K562 (cell line): ENCODE data around the gene SYNE2. TPM values are rescaled to one million over a fixed set of nuclear protein-coding genes. Genes with fewer than 3 reads are reported as not detected.

Source experiments
- ATAC-seq: fragments of 200-7000 bp; cut with Tn5 transposase; 3 replicates; pipeline ENCODE4 v1.9.1; 2020; ENCODE audit warnings: moderate library complexity
- BruUV-seq: library from RNA; stranded (reverse); fragments of 400-500 nt; replicated peaks from 2 replicates; lab custom pipeline; 2021; lab: Mats Ljungman, UMichigan
- CTCF ChIA-PET: fragments of 300-600 bp; formaldehyde crosslinking; extraction: SDS; loops from one replicate; lab custom pipeline; 2021; ENCODE audit warnings: low intra/inter-chr PET ratio; lab: Yijun Ruan, JAX
- POLR2A ChIA-PET: fragments of 300-600, 350-650 bp; sonication (Branson Sonifier 250); formaldehyde crosslinking; extraction: SDS; loops from one replicate; lab custom pipeline; 2021; ENCODE audit warnings: antibody characterized with exemption, inconsistent platforms; lab: Yijun Ruan, JAX
- DNase-seq, 4 experiments: peaks; one replicate each; pipeline versions ENCODE4 v3.0.0 to v3.0.0-alpha.2; 2011 to 2018; ENCODE audit warnings: low spot score in 3 of 4, mixed read lengths in 3 of 4; ENCODE audit errors: extremely low read depth in 1 of 4
- FAIRE-seq: peaks from 2 replicates; lab custom pipeline; 2011; peaks lifted over from hg19 to GRCh38; lab: Jason Lieb, UNC
- H2AFZ ChIP-seq: 2 replicates; pipeline ENCODE4 v1.6.0; 2011; ENCODE audit warnings: low read depth, low read length, control low read depth, inconsistent platforms
- H3K27ac ChIP-seq: fragments of 200-600 bp; 3 replicates; pipeline ENCODE4 v1.8.0; 2011; ENCODE audit warnings: low read depth, mild to moderate bottlenecking, control low read depth, inconsistent platforms, low read length, moderate library complexity, mixed read lengths; ENCODE audit errors: extremely low read depth
- H3K27me3 ChIP-seq, 2 experiments: fragments of 300-600 bp in 1 of 2; 2 replicates in 1 of 2; 3 replicates in 1 of 2; pipeline versions ENCODE4 v1.6.0 to v1.8.0; 2011; ENCODE audit warnings: inconsistent platforms in 2 of 2, low read length in 2 of 2, mild to moderate bottlenecking in 1 of 2, mixed read lengths in 1 of 2, moderate library complexity in 1 of 2; ENCODE audit not compliant: control insufficient read depth in 2 of 2, insufficient read depth in 2 of 2
- H3K36me3 ChIP-seq: fragments of 300-600 bp; 3 replicates; pipeline ENCODE4 v1.8.0; 2011; ENCODE audit warnings: mild to moderate bottlenecking, low read length, inconsistent platforms; ENCODE audit not compliant: control insufficient read depth, insufficient read depth
- H3K4me1 ChIP-seq, 2 experiments: fragments of 200-600 bp in 1 of 2; replicated peaks in 1 of 2; 2 replicates in 1 of 2; 3 replicates in 1 of 2; pipeline versions ENCODE4 v1.5.1 to v1.8.0; 2011; ENCODE audit warnings: inconsistent platforms in 2 of 2, low read length in 2 of 2, mild to moderate bottlenecking in 1 of 2, mixed read lengths in 1 of 2, moderate library complexity in 1 of 2; ENCODE audit not compliant: control insufficient read depth in 2 of 2, insufficient read depth in 2 of 2
- H3K4me2 ChIP-seq: 2 replicates; pipeline ENCODE4 v1.6.1; 2011; ENCODE audit warnings: low read length, control low read depth, inconsistent platforms, mixed read lengths; ENCODE audit not compliant: insufficient read depth
- H3K4me3 ChIP-seq: fragments of 200-600 bp; sonication (generic), shearing (Covaris generic); 2 replicates; pipeline ENCODE4 v1.5.1; 2016; ENCODE audit warnings: control low read depth, inconsistent platforms
- H3K79me2 ChIP-seq: fragments of 200-600 bp; 3 replicates; pipeline ENCODE4 v1.8.0; 2011; ENCODE audit warnings: low read length, inconsistent platforms; ENCODE audit not compliant: control insufficient read depth, insufficient read depth
- H3K9ac ChIP-seq, 2 experiments: 2 replicates each; pipeline versions ENCODE4 v1.6.0 to v1.6.1; 2011; ENCODE audit warnings: low read depth in 2 of 2, low read length in 2 of 2, control low read depth in 1 of 2, inconsistent platforms in 1 of 2, mild to moderate bottlenecking in 1 of 2, mixed read lengths in 1 of 2; ENCODE audit not compliant: insufficient read depth in 1 of 2
- H3K9me1 ChIP-seq: one replicate; pipeline ENCODE4 v1.6.0; 2011; ENCODE audit warnings: inconsistent platforms, mild to moderate bottlenecking, low read length, moderate library complexity; ENCODE audit not compliant: control insufficient read depth, insufficient read depth
- H3K9me3 ChIP-seq: replicated peaks from 2 replicates; pipeline ENCODE4 v1.5.1; 2011; ENCODE audit warnings: low read depth, low read length, inconsistent platforms; ENCODE audit not compliant: control insufficient read depth, insufficient read depth
- H4K20me1 ChIP-seq: replicated peaks from 2 replicates; pipeline ENCODE4 v1.6.1; 2011; ENCODE audit warnings: low read length, inconsistent platforms, mixed read lengths; ENCODE audit not compliant: control insufficient read depth, insufficient read depth
- CEBPB ChIP-seq: fragments of 450-650 bp; IDR thresholded peaks from 2 replicates; pipeline ENCODE4 v1.6.1; 2016; ENCODE audit warnings: missing genetic modification characterization, missing compliant biosample characterization
- CXXC5 ChIP-seq: fragments of 250-450 bp; sonication (Bioruptor Pico); IDR thresholded peaks from 2 replicates; pipeline ENCODE4 v1.8.0; 2022; ENCODE audit warnings: inconsistent platforms, mild to moderate bottlenecking, moderate library complexity
- EP400 ChIP-seq: fragments of 450-650 bp; IDR thresholded peaks from 2 replicates; pipeline ENCODE4 v1.6.1; 2017; ENCODE audit warnings: antibody characterized with exemption, mild to moderate bottlenecking, moderate library complexity
- JUND ChIP-seq, 2 experiments: IDR thresholded peaks; 2 replicates in 1 of 2; 3 replicates in 1 of 2; pipeline ENCODE4 v1.6.1; 2011; ENCODE audit warnings: borderline replicate concordance in 2 of 2, low read depth in 2 of 2, low read length in 2 of 2, improper control_type of control experiment in 1 of 2, missing biosample characterization in 1 of 2, missing genetic modification characterization in 1 of 2, missing genetic modification reagents in 1 of 2
- KAT2B ChIP-seq: IDR thresholded peaks from one replicate; pipeline ENCODE4 v1.6.1; 2012; ENCODE audit warnings: low read depth, mild to moderate bottlenecking, control low read depth, inconsistent platforms, low read length, moderate library complexity
- MAX ChIP-seq: sonication (generic); formaldehyde crosslinking; IDR thresholded peaks from 2 replicates; pipeline ENCODE4 v1.9.0; 2022; ENCODE audit warnings: mild to moderate bottlenecking, missing genetic modification reagents
- PRMT5 ChIP-seq: sonication (generic); formaldehyde crosslinking; IDR thresholded peaks from 2 replicates; pipeline ENCODE4 v1.5.0; 2020; ENCODE audit warnings: missing genetic modification reagents
- RBM17 ChIP-seq: fragments of 200-400 bp; formaldehyde crosslinking; IDR thresholded peaks from 2 replicates; pipeline ENCODE4 v1.6.1; 2017; ENCODE audit warnings: low read depth, mild to moderate bottlenecking, low read length, borderline replicate concordance
- TBP ChIP-seq: optimal IDR thresholded peaks from 2 replicates; pipeline ENCODE3; 2011; ENCODE audit warnings: low read depth, low read length, improper control_type of control experiment
- TOE1 ChIP-seq, 2 experiments: fragments of 450-650 bp in 1 of 2; sonication (generic) in 1 of 2; formaldehyde crosslinking in 1 of 2; IDR thresholded peaks; 2 replicates each; pipeline versions ENCODE4 v1.7.1 to v1.8.0; 2016 to 2022; ENCODE audit warnings: borderline replicate concordance in 2 of 2, mild to moderate bottlenecking in 2 of 2, antibody characterized with exemption in 1 of 2, inconsistent platforms in 1 of 2, low read depth in 1 of 2, missing genetic modification reagents in 1 of 2, moderate library complexity in 1 of 2
- ZNF277 ChIP-seq: fragments of 250-450 bp; sonication (Bioruptor Pico); IDR thresholded peaks from 2 replicates; pipeline ENCODE4 v1.8.0; 2022; ENCODE audit warnings: inconsistent platforms, mild to moderate bottlenecking, moderate library complexity, borderline replicate concordance
- WGBS: fragments of 100-300 bp; shearing (Covaris generic); methylation state at CpG from one replicate; pipeline ENCODE4 v1.1.6; 2016; ENCODE audit warnings: low coverage, mixed read lengths; ENCODE audit not compliant: insufficient coverage; ENCODE audit errors: missing lambda C conversion rate; 5-methylcytosine and 5-hydroxymethylcytosine counted together
- in situ Hi-C: fragments of 300-500 bp; cut with MboI; formaldehyde crosslinking; loops from 4 replicates; pipeline ENCODE4 v1.15.0; 2018; ENCODE audit warnings: inconsistent platforms, mixed read lengths
- intact Hi-C: fragments of 100-400 bp; cut with micrococcal nuclease; formaldehyde crosslinking; loops from 2 replicates; pipeline ENCODE4 v1.14.2; 2022
- polyA plus RNA-seq, 8 experiments: library from polyadenylated mRNA; depleted of rRNA in 4 of 8; stranded (reverse) in 5 of 8; unstranded in 3 of 8; fragments of >200 nt; fragmentation: Nextera tagmentation in 2 of 8; fragmentation: Illumina TruSeq in 1 of 8; extraction: Ambion mirVana in 2 of 8; extraction: Trizol in 1 of 8; gene quantifications; 2 replicates each; pipeline versions ENCODE4 v1.2.1 to v1.2.3, GENCODE V29; 2011 to 2014; ENCODE audit warnings: inconsistent platforms in 1 of 8, missing spikeins in 1 of 8
- total RNA-seq, 7 experiments: library from RNA; depleted of rRNA in 6 of 7; stranded (reverse); fragments of >200 nt in 6 of 7; fragmentation: Illumina TruSeq in 2 of 7; extraction: Trizol in 2 of 7; gene quantifications; 2 replicates each; pipeline versions ENCODE4 v1.2.1 to v1.2.3, GENCODE V29; 2011 to 2021; ENCODE audit warnings: low replicate concordance in 1 of 7
- TF ChIP-seq, protein P1 (sequence below): sonication (generic); formaldehyde crosslinking; IDR thresholded peaks from 2 replicates; pipeline ENCODE4 v1.8.0; 2023; ENCODE audit warnings: missing genetic modification reagents, mild to moderate bottlenecking, borderline replicate concordance

SYNE2 gene
- total and polyA plus RNA-seq, 9 of the 15 experiments (the other 6 are each of a cell fraction or from before 2014, with no cell fraction given) = 0.06 to 0.53 (median 0.11) TPM

DNA sequence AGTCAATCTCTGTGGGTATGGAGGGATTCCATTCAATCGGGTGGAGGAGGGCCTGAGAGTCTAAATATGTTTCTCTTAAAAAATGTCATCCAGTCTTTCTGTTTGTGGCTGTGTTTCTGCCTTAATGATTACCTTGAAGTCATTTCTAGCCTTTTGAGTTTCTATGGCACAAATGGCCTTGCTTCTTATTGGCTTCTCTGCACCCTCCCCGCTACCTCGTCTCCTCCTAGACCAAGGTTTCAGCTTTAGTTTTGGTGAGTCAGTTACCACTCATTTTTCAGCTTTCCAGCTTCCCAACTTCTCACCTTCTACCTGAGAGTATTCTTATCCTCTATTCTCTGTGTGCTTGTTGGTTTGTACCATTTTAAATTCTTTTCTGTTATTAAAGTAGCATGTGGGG is 159.2 kb downstream of the SYNE2 start (continued):
- no peak for TF ChIP-seq TBP

DNA sequence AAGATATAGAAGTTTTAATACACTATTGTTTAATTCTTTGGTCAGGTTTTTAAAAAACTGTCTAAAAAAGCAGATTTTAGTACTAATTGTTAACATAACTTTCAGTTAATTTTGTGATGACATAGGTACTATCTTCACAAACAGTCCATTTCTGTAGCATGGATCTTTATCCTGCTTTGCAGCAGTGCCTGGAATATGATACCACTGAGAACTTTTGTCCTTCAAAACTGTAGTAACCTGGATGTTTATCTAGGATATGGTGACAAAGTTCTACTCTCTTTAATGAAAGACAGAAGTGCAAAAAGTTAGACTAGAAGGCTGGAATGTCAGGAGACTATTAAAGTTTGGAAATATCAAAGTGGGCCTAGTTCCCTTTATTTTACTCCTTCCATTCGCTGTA is 159.9 kb downstream of the SYNE2 start:
- H3K4me1 ChIP-seq = no peaks in the 10 kb centered on the region
- ChIA-PET CTCF (interaction anchor here (0.7 kb wide), 1 partner anchor 282 kb away, joined by 3 read pairs; no protein-coding TSS in a partner anchor), POLR2A (interaction anchor here (0.6 to 0.8 kb wide), 2 partner anchors 39 to 80 kb away, joined by 3 to 4 read pairs; no protein-coding TSS in a partner anchor)
- in situ Hi-C loops = loop anchor here (25.0 kb wide), 1 partner anchor 300 kb away; no protein-coding TSS in a partner anchor
- H3K9me3 ChIP-seq = no peaks in the 10 kb centered on the region
- WGBS = 19% methylated on average over 1 of the region's 1 CpG
- ATAC-seq (no peak), FAIRE-seq (no peak), DNase-seq (no peak)
- no peak overlapping the region for H3K27ac ChIP-seq
- H3K9me1 ChIP-seq = no peaks in the 10 kb centered on the region
- no peak overlapping the region for H3K4me3 ChIP-seq
- H4K20me1 ChIP-seq = no peaks in the 10 kb centered on the region
- no peaks in the 10 kb centered on the region for H3K27me3 ChIP-seq
- H2AFZ ChIP-seq = no peak overlapping the region
- no peak overlapping the region for H3K4me2 ChIP-seq
- H3K79me2 ChIP-seq = no peaks in the 10 kb centered on the region
- H3K36me3 ChIP-seq = no peaks in the 10 kb centered on the region
- no TSS peak for BruUV-seq
- H3K9ac ChIP-seq = no peak overlapping the region
- intact Hi-C loops = no loop called here
- TF ChIP-seq KAT2B = no peak
- TF ChIP-seq JUND (IDR thresholded peaks at IDR 0.05; ENCODE audit: borderline replicate concordance, low read depth, low read length) = no peak
- TF ChIP-seq JUND (tag; IDR thresholded peaks at IDR 0.05; ENCODE audit: borderline replicate concordance, low read depth, low read length) = no peak
- no peak for TF ChIP-seq CEBPB (tag)
- no peak for TF ChIP-seq MAX (CRISPR knock-in tag)
- no peak for TF ChIP-seq CXXC5
- TF ChIP-seq, protein P1, sequence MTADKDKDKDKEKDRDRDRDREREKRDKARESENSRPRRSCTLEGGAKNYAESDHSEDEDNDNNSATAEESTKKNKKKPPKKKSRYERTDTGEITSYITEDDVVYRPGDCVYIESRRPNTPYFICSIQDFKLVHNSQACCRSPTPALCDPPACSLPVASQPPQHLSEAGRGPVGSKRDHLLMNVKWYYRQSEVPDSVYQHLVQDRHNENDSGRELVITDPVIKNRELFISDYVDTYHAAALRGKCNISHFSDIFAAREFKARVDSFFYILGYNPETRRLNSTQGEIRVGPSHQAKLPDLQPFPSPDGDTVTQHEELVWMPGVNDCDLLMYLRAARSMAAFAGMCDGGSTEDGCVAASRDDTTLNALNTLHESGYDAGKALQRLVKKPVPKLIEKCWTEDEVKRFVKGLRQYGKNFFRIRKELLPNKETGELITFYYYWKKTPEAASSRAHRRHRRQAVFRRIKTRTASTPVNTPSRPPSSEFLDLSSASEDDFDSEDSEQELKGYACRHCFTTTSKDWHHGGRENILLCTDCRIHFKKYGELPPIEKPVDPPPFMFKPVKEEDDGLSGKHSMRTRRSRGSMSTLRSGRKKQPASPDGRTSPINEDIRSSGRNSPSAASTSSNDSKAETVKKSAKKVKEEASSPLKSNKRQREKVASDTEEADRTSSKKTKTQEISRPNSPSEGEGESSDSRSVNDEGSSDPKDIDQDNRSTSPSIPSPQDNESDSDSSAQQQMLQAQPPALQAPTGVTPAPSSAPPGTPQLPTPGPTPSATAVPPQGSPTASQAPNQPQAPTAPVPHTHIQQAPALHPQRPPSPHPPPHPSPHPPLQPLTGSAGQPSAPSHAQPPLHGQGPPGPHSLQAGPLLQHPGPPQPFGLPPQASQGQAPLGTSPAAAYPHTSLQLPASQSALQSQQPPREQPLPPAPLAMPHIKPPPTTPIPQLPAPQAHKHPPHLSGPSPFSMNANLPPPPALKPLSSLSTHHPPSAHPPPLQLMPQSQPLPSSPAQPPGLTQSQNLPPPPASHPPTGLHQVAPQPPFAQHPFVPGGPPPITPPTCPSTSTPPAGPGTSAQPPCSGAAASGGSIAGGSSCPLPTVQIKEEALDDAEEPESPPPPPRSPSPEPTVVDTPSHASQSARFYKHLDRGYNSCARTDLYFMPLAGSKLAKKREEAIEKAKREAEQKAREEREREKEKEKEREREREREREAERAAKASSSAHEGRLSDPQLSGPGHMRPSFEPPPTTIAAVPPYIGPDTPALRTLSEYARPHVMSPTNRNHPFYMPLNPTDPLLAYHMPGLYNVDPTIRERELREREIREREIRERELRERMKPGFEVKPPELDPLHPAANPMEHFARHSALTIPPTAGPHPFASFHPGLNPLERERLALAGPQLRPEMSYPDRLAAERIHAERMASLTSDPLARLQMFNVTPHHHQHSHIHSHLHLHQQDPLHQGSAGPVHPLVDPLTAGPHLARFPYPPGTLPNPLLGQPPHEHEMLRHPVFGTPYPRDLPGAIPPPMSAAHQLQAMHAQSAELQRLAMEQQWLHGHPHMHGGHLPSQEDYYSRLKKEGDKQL (CRISPR knock-in tag) = no peak
- TF ChIP-seq RBM17 = no peak
- no peak for TF ChIP-seq TOE1 (IDR thresholded peaks at IDR 0.05; ENCODE audit: borderline replicate concordance)
- TF ChIP-seq TOE1 (CRISPR knock-in tag; IDR thresholded peaks at IDR 0.05; ENCODE audit: borderline replicate concordance, low read depth) = no peak
- no peak for TF ChIP-seq ZNF277 (CRISPR knock-in tag)
- TF ChIP-seq PRMT5 (CRISPR knock-in tag) = no peak
- TF ChIP-seq EP400 = no peak
